Brain pericyte (primary cell): ENCODE data around the gene MYLK4.

Experiments
- DNase-seq: peaks from one replicate; pipeline ENCODE4 v3.0.0-alpha.2; 2012; ENCODE audit warnings: low read depth, low spot score

The MYLK4 gene

DNA sequence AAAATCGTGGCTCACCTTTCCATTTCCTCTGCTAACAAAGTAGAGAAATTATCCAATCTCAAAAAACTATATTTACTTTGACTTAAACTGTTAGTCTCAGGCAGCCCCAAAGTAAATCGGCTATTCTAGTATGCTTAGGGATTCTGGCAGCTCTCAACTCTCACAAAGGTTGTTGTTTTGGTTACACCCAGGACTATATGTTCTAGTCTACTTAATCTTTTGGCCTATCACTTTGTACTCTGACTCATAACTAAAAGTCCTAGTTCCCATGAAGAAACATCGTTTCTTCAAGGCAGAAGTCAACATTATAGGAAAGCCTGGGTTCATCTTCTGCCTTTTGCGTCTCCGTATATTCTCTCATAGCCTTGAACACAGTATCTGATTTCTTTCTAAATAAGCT is 42.3 kb downstream of the MYLK4 start:
- no peak for DNase-seq

DNA sequence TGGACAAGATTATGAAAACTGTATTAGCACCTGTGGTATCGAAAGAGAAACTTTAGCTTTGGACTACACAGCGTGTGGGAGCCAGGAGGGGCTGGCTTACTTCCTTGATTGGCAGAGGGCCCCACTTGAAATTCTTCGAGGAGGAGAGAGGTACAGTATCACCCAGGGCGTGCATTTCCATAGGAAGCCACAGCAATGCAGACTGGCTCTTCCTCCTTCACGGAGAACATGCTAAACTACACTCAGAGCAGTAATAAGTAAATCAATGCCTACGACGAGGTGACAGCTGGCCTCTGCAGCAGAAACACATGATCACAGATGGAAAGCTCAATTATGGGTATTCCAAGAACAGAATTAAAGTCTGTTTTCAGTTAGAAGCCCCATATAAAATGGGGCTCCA is 44.2 kb downstream of the MYLK4 start:
- no peak for DNase-seq

DNA sequence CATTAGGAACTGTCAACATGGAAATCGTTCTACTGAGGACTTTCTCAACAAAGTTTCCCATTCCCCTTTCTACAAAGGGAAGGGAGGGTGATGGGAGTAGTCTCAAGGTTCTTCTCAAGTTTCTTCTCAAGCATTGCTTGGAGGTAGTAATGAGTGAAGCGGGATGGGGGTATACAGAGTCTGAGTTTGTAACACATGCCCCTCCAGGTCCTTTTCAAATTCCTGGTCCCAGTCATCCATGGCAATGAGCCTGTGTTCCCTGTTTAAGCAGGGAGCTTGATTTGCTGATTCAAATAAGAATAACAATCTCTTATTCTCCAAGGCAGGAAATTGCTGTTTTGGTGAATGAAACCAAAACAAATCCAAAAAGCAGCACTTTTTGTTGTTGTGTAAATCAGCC is 45.5 kb downstream of the MYLK4 start:
- DNase-seq = no peak

DNA sequence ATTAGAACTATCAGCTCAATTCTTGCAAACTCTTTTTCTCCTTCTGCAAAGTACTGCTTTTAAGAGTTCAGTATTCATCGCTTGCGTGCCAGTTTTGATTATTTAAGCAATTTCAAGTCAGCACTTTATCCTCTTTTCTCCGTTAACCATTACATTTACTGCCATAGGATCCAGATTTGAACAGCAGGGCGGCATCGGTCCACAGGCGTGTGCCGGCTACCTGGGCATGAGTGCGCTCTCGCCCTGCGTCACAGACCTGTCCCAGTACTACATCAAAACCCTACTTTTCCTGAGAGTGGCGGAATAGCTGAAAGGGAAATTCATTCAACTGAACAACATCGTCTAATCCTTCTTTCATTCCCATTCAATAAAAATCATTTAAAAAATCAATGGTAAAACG is 53.4 kb downstream of the MYLK4 start:
- no peak for DNase-seq

DNA sequence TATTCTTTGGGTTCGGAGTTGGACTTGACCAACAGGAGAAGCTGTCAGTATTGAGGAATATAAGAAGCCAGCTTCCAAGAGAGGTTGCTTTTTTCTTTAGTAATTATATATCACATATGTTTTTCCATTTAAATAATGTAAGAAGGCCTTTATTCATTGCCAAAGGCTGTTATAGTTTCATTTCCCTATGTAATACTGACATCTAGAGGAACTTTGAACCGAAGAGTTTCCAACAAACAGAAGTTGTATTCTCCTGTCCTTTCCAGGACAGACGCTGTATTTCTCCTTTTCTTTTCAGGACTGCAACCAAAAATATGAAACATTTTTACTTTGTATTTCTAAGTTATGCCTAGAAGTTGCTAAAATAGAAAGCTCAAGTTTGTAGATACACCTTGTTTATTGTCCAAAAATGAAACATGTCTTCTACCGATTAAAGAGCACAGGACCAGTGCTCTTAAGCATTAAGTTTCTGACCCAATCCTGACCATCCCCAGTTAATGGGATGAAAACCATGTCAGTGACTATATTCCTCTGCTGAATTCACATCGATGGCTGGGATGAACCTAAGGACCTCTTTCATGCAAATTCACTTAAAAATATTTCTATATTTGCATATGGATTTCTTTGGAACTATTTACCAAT is 55.1 kb downstream of the MYLK4 start:
- no peak for DNase-seq

DNA sequence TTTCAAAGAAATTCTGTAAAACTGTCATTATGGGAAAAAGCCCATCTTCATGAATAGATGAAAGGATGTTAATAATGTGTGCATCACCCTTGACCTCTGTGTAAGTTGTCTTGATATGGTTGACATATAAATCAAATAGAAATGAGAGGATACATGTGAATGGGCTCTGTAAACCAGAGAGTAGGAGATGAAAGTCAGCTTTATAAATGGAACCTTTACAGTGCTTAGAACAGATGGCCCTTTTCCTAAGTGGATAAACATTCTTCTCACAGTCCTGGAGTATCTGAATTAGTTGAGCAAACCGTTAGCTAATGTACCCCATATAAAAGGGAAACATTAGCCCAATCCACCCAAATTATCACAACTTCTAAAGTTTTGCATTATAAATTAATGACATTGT is 57.5 kb downstream of the MYLK4 start:
- no peak for DNase-seq

DNA sequence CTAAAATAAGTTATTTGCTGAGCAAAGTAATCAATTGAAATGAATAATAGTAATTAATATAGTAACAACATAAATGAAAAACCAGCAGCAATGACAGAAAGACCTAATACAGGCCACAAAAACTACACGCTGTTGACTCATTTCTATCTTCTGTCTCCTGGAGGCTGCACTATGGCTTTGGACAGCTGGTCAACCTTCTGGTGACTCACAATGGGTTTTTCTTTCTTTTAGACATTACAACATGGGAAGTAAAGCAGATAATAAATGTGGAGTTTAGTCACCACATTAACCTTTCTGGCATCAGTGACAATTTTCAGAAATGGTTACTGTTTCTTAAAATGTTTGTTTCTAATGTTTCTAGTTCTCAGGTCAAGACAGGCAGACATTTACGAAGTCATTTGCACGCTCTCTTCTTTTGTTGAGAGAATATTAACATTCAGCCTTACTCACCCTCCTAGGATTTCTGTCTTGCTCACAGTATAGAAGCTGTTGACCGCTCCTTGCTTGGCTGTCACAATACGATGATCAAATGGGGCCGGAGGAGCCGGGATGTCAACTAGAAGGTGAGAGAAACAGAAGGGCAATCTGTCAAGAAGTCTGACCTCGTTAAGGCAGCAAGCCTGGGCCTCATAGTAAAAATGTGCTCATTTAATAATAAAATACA is 62.2 kb downstream of the MYLK4 start:
- no peak for DNase-seq

DNA sequence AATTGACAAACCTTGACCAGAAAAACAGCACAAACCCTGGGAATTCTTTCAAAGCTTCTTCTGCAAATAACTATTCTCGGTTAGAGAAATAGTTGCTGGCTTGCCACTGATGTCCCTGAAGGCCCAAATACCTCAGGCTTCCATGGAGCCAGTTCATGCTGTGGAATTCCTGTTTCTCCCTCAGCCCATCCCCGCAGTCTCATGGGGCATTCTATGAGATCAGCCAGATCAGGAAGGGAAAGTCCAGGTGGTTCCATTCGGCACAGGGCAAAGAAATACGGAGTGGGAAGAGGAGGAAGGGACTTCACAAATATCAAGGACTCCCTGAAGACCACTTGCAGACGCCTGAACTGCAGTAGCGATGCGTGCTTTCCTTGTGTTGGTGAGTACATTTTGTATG is 63.3 kb downstream of the MYLK4 start:
- DNase-seq = no peak

DNA sequence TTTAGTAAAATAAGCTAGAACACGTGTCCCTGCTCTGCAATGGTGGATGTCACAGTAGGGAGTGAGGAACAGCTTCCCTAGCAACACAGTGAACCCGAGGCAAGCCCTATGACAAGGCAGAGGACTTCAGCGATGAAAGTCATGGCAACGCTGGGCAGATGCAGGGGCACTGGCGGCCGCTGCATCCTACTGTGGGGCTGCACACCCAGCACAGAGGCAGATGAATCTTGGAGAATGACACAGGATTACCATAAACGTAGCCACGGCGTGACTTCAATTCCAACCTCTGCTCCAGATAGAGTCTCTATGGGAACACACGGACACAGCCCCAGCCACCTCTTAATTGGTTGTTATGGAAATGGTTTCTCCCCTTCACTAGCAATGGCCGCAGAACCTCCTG is 64.2 kb downstream of the MYLK4 start:
- no peak for DNase-seq

DNA sequence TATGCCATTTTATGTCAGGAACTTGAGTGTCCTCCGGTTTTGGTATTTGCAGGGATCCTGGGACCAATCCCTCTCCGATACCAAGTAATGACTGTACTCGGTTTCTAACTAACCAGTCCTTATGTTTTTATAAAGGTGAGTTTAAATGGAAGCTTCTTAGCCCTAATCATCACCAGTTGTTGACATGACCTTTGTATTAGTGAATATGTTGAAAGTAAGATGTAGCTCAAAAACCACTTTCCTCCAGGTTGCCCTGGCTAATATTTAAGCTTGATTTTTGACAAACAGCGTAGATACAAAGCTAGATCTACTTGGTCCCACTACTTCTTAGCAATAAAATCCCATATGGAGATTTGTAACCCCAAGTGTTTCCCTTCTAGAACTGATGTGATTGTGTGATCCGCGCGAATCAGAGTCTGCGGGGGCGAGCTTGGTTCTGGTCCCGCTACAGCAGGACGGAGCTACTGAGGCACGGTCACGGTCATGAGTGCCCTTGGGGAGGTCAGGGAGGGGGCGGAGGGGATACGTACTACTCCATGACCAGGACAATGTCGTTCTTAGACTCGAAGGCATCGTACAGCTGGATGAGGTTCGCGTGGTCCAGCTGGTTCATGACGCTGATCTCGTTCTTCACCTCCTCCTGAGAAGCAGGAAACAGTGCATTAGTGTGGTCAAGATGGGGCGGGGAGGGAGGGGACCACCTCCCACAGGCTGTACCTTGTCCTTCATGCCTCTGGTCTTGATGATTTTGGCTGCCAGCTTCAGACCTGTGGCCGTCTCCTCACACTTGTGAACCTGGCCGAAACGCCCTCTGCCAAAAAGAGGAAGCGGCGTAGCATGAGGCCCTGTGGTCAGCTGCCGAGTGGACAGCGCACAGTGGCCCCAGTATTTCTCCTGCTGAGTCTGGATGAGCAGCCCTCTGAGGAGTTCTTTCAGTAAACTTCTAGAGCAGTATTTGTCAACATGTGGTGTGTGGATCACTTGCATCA is 65.7 kb downstream of the MYLK4 start:
- DNase-seq = no peak

DNA sequence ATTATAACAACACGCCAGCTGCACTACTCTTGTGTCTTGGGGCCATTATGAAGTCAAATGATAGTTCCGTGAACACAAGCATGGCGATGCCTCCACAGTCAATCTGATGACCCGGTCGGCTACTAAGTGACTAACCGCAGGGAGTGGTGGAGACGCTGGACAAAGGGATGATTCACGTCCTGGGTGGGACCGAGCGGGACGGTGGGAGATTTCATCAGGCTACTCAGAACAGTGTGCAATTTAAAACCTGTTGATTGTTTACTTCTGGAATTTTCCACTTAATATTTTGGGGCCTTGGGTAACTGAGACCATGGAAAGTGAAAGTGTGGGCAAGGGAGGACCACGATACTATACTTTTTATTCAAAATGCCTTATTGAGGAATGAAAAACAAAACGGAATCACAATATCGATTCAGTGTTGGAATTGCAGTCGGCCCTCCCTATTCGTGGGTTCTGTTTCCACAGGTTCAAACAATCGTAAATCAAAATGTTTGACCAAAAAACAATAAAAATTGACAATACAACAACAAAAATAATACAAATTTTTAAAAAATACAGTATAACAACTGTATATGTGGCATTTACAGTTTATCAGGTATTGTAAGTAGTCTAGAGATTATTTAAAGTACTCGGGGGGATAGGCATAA is 66.5 kb downstream of the MYLK4 start:
- no peak for DNase-seq

DNA sequence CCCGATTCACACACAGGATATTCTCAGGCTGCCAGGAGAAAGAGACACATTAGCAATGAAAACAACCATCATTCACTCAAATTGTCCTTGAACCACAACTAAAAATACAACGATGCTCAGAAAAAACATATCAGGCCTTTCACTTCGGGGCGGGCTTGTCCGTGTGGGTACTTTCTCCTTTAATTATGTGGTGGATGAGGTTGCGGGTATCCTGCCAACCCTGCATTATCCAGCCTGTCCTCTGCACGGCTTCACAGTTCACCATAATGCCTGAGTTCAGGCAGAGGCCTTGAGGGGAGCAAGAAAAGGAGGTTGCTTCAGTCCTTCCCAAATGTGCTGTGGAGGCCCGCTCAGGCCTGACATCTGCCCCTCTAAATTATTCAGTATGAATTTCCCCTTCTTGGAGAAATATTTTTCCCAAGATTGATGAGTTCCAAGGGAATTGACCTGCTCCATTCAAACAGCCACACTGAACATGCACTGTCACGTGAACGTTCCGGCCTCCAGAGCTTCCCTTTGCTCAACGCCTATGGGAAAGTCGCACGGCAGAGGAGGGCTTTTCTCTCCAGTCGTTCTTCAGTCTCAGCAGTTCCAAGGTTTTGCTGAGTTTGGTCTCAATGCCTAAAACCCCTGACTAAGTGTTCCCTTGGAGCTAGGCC is 70.3 kb downstream of the MYLK4 start:
- no peak for DNase-seq

DNA sequence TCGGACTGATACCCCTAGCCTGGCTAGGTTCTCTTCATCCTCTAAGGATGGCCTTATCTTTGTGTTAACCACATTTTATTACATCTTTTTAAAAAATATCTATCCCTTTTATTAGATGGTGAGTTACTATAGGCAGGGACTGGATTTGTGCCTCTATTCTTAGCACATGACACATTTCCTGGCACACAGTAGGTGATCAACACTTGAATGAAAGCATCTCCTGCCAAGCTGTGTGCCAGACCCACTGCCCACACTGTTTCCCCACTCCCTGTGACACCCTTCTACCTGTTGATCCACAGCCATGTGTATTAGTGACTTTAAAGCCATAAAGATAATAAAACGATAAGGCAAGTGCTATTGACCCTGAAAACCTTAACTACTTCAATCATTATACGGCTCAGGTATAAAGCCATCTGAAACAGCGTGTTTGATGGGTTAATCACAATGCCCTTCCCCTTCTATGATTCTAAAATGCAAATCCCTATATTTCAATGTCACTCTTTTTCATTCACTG is 73.6 kb downstream of the MYLK4 start:
- no peak for DNase-seq

DNA sequence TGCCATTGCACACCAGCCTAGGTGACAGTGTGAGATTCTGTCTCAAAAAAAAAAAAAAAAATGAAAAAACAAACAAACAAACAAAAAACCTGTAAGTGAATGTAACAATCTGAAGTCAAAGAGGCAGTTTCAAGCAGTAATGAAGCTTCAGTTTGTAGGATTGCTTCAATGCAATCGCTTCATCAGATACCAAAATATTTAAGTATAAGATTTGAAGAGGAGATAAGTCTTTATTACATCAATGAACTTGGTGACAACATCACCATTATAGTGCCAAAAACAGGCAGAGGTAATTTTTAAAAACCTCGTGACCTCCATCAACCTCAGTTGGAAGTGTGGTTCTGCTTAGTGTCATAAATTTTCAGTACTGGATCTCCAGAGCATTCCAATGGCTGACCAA is 74.7 kb downstream of the MYLK4 start:
- no peak for DNase-seq

DNA sequence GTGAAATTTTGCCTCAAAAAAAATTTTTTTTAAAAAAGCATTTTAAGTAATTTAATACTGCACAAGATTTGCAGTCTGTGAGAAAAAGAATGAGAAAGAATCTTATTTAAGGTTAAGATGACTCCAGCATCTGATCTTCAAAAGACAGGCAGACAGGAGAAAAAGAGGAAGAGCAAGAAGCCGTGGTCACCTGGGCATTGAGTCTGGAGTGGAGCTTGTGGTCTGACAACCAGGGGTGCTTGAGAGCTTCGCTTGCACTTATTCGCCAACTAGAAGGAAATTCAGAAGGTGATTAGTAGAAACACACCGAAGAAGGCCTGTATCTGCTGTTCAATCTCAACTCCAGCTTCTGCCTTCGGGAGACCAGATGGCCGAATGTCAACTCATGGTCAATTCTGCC is 75.9 kb downstream of the MYLK4 start:
- DNase-seq = no peak

DNA sequence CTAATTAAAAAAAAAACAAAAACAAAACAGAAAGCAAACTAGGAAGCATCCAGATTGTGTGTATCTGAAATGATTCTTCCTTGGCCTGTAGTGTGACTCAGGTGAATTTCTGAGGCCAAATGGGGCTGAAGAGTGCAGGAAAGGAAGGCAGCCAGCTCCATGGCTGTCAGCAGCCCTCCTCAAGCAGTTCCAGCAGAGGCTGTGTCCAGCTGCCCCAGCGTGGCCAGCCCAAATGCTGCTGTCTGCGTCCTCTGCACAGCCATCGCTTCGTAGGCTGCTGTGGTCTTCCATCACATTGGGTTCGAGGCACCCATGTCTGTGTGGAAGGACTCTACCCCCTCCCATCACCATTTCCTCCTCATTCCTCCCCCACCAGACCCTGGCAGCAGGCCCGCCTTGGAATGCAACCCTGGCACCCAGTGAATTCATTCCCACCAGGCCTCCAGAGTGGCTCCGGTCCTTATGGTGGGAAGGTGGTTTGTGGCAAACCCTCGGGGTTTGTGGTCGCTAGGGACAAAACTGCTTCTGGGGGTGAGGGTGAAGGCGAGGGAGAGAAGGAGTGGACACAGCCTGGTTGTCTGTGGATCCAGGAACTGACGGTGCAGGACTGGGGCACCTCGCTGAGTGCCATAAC is 81.5 kb downstream of the MYLK4 start:
- no peak for DNase-seq

DNA sequence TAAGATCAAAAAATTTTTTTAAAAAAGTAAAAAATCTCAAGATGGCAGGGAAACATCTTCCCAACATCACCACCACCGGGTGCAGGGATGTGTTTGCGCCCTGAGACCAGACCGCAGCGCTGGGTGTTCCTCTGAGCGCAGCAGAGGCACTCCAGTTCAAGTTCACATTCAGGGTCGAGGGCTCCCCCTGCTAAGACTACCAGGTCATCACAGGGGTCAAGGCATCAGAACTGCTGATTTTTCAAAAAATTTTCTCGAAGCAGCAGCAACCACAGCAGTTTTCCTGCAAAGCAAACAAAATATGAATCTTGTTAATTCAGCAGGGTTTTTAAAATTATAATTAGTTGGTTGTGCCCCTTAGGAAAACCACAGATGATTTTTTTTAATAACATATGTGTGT is 83.1 kb downstream of the MYLK4 start:
- DNase-seq = no peak

DNA sequence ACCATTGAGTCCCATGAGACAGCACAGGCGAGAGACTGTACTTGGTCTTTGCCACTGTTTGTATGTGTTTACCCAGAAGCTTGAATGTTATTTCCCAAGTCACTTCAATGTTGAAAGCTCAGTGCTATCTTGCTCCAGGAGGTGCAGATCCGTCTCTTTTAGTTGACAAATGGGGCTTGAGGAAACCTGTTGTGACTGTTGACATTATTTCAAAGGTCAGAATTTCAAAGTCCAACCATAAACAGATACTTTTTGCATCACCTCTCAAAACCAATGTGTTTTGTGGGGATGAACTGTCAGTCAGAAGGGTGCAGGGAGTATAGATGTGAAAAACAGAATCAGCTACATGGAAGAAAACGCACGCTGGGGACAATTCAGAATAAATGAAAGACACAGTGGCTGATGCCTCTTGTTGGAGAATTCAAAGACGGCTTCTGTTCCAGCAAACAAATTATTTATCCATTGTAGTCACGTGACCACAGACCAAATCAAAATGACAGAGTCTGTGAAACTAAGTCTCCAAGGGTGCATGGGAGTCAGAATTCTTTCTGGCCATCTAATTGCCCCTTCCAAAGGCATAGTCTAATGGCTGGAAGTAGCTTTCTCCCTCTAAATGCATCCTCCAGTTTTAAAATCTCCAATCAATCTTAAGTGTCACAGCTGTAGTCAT is 83.7 kb downstream of the MYLK4 start:
- DNase-seq = no peak

DNA sequence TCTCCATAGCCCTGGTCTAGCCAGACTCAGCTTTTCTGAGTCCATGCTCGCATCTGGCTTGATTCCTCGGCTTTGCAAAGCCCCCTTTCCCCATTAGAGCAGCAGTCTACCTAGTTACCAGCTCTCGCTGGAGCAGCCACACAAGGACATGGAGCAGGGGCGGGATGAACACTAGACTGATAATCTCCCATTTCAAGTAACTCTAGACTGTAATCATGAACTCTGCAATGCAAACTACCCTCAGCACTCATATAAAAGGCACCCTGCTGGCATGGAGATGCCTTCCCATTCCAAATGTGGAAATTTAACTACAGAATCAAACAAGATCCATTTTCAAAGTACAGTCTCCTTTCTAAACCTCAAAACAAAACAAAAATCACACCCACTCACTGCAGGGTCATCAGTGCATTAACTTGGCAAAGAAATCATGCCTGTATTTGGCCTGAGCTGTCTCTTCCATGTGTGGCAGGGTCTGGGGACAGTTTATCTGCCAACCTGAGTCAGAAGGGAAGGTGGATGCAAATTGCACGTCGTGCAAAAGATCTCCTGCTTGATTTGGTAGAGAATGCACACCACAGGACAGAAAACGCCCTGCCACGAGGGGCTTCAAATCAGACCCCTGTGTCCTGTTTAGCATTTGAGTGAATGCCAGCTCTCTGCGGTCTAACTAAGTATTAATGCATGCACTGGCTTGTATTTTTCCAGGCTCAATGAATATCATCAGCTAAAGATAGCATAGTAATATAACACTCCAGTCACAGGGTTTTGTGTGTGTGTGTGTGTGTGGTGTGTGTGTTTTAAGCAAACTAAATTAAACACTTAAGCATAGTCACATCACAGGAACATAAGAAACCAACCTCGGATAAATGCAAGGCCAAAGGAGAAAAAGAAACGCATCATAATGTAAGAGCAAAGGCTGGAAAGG is 85.3 kb downstream of the MYLK4 start:
- DNase-seq = no peak
